Measurements from ENCODE around the gene CAPN2. TPM values are rescaled to one million over a fixed set of nuclear protein-coding genes. Genes with fewer than 3 reads are reported as not detected.

Gene CAPN2
- total RNA-seq, 1 experiment from 2014 or later = 513 TPM

DNA sequence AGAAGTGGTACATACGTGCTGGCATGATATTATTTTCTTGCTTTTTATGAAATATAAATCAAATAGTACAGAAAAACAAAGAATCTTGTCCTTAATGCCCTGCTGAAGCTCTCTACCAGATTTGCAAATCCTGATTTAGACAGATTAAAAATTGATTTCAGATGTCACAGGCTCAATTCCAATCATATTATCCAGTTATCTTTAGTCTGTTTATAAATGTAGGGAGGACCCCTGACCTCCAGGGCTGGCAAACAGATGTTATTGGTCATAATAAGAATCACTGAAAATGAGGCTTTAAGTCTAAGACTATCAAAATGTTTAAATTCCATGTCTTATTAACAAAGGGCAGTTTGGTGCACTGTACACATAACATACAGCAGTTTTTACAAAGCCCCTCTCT lies 71.3 kb downstream of the CAPN2 start:
- Mint-ChIP-seq H3K4me3 (ENCODE audit: unreplicated experiment) (no peak overlapping the region), H3K4me1 (ENCODE audit: insufficient read depth, unreplicated experiment) (no peaks in the 10 kb centered on the region), H3K27ac (ENCODE audit: low read depth, unreplicated experiment) (peak overlapping the region; percentile 1), H3K27me3 (ENCODE audit: insufficient read depth, unreplicated experiment) (no peaks in the 10 kb centered on the region), H3K36me3 (ENCODE audit: insufficient read depth, unreplicated experiment) (peaks cover 69% of the 10 kb centered on the region), H3K9me3 (ENCODE audit: unreplicated experiment) (no peaks in the 10 kb centered on the region)
- BruUV-seq (replicated peaks) = no TSS peak
- CTCF ChIA-PET = interaction anchor here (1.0 to 1.4 kb wide), 3 partner anchors 10 to 34 kb away, joined by 3 to 6 read pairs (median 3); no protein-coding TSS in a partner anchor
- no peak for DNase-seq (ENCODE audit: unreplicated experiment)
- intact Hi-C loops (cut with micrococcal nuclease) = no loop called here
- POLR2A ChIA-PET = interaction anchor here (1.1 to 2.0 kb wide), 3 partner anchors 9 to 61 kb away, joined by 4 to 10 read pairs (median 7); partner anchors contain the start of gene TP53BP2
- TF ChIP-seq, protein P1, sequence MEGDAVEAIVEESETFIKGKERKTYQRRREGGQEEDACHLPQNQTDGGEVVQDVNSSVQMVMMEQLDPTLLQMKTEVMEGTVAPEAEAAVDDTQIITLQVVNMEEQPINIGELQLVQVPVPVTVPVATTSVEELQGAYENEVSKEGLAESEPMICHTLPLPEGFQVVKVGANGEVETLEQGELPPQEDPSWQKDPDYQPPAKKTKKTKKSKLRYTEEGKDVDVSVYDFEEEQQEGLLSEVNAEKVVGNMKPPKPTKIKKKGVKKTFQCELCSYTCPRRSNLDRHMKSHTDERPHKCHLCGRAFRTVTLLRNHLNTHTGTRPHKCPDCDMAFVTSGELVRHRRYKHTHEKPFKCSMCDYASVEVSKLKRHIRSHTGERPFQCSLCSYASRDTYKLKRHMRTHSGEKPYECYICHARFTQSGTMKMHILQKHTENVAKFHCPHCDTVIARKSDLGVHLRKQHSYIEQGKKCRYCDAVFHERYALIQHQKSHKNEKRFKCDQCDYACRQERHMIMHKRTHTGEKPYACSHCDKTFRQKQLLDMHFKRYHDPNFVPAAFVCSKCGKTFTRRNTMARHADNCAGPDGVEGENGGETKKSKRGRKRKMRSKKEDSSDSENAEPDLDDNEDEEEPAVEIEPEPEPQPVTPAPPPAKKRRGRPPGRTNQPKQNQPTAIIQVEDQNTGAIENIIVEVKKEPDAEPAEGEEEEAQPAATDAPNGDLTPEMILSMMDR (IDR thresholded peaks at IDR 0.05; ENCODE audit: unreplicated experiment) = no peak

DNA sequence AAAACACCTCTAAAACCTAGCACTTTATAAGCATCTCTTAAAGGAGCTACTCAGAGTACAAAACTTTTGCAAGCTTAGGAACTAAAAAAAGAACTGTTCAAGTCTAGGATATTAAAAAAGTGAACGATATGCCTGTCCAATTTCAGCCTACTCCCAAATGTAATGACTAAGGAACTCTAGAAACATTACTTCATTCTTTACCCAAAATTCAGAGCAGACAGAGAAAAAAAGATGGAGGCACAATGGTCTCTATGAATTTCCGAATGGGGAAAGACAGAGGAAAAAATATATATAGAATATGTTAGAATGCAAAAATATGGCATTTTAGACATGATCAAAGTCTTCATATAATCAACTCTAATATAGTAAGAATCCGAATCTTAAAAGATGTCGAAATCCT lies 72.2 kb downstream of the CAPN2 start:
- Mint-ChIP-seq H3K27me3 (ENCODE audit: insufficient read depth, unreplicated experiment) (no peaks in the 10 kb centered on the region), H3K4me1 (ENCODE audit: insufficient read depth, unreplicated experiment) (no peaks in the 10 kb centered on the region), H3K36me3 (ENCODE audit: insufficient read depth, unreplicated experiment) (peaks cover 69% of the 10 kb centered on the region), H3K27ac (ENCODE audit: low read depth, unreplicated experiment) (no peak overlapping the region), H3K4me3 (ENCODE audit: unreplicated experiment) (no peak overlapping the region), H3K9me3 (ENCODE audit: unreplicated experiment) (no peaks in the 10 kb centered on the region)
- DNase-seq (ENCODE audit: unreplicated experiment) = no peak
- ChIA-PET CTCF (interaction anchor here (0.6 to 1.4 kb wide), 3 partner anchors 8 to 62 kb away, joined by 3 to 6 read pairs (median 4); no protein-coding TSS in a partner anchor), POLR2A (interaction anchor here (0.6 to 3.3 kb wide), 7 partner anchors 9 to 83 kb away, joined by 3 to 13 read pairs (median 4); partner anchors contain the start of gene TP53BP2)
- BruUV-seq (replicated peaks) = no TSS peak
- intact Hi-C loops (cut with micrococcal nuclease) = no loop called here
- TF ChIP-seq, protein P1 (IDR thresholded peaks at IDR 0.05; ENCODE audit: unreplicated experiment) = no peak

DNA sequence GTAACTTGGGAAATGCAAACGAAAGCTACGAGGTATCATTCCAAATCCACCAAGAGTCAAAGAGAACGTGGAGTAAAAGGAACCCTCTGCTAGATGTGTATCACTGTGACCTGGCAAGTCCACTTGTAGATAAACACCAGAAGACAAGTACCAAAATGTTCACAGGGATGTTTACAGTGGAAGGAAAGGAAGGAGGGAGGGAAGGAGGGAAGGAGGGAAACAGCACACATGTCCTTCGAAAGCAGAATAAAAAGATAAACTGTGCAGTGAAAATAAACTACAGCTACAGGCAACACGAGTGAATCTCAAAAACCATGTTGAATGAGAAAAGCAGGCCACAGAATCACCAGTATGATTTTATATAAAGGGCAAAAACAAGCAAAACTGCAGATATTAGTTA lies 73.5 kb downstream of the CAPN2 start:
- ChIA-PET CTCF (interaction anchor here (0.7 to 1.4 kb wide), 2 partner anchors 9 to 321 kb away, joined by 4 to 5 read pairs; no protein-coding TSS in a partner anchor), POLR2A (interaction anchor here (0.7 to 3.3 kb wide), 6 partner anchors 8 to 295 kb away, joined by 3 to 13 read pairs (median 4); no protein-coding TSS in a partner anchor)
- DNase-seq (ENCODE audit: unreplicated experiment) = no peak
- Mint-ChIP-seq H3K27ac (ENCODE audit: low read depth, unreplicated experiment) (no peak overlapping the region), H3K9me3 (ENCODE audit: unreplicated experiment) (no peaks in the 10 kb centered on the region), H3K4me3 (ENCODE audit: unreplicated experiment) (no peak overlapping the region), H3K27me3 (ENCODE audit: insufficient read depth, unreplicated experiment) (no peaks in the 10 kb centered on the region), H3K4me1 (ENCODE audit: insufficient read depth, unreplicated experiment) (no peaks in the 10 kb centered on the region), H3K36me3 (ENCODE audit: insufficient read depth, unreplicated experiment) (peaks cover 69% of the 10 kb centered on the region)
- no TSS peak for BruUV-seq (replicated peaks)
- TF ChIP-seq, protein P1 (IDR thresholded peaks at IDR 0.05; ENCODE audit: unreplicated experiment) = no peak
- intact Hi-C loops (cut with micrococcal nuclease) = no loop called here

DNA sequence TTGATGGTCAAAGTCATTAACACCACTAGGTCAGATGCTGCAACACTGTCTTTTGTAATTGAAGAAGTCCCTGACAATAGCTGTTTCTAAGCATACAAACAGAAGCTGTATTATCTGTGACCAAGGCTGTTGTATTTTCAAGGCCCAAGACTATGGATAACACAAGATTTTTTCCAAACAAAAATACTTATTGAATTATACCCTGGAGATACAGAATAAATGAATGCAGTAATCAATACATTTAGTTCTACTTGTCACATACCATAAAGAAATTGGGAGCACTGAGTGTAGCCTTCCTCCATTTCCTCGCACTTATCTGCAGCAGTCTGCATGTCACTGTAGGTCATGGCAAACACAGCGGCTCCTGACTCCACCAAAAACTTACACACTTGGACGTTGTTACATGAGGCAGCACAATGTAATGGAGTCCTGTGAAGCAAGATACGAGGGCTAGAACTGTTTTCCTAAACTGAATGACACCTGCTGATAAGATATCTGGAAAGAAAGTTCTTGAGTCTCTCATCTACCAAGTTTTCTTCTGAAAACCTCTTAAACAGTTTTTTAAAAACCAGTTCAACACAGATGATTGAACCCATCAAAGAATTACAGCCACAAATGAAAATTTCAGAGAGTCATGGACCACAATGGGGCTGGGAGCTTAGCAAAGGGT lies 76.5 kb downstream of the CAPN2 start:
- TF ChIP-seq, protein P1 (IDR thresholded peaks at IDR 0.05; ENCODE audit: unreplicated experiment) = no peak
- POLR2A ChIA-PET = interaction anchor here (0.6 to 1.4 kb wide), 3 partner anchors 13 to 22 kb away, joined by 3 to 5 read pairs (median 5); no protein-coding TSS in a partner anchor
- no peak for DNase-seq (ENCODE audit: unreplicated experiment)
- intact Hi-C loops (cut with micrococcal nuclease) = no loop called here
- peak overlapping the region; percentile 69 for H3K27ac Mint-ChIP-seq (ENCODE audit: low read depth, unreplicated experiment)
- no peak overlapping the region for H3K4me3 Mint-ChIP-seq (ENCODE audit: unreplicated experiment)
- CTCF ChIA-PET = interaction anchor here (0.7 to 1.4 kb wide), 3 partner anchors 92 to 699 kb away, joined by 3 read pairs; no protein-coding TSS in a partner anchor
- BruUV-seq (replicated peaks) = no TSS peak
- H3K27me3 Mint-ChIP-seq (ENCODE audit: insufficient read depth, unreplicated experiment) = no peaks in the 10 kb centered on the region
- H3K36me3 Mint-ChIP-seq (ENCODE audit: insufficient read depth, unreplicated experiment) = peaks cover 84% of the 10 kb centered on the region
- no peaks in the 10 kb centered on the region for H3K4me1 Mint-ChIP-seq (ENCODE audit: insufficient read depth, unreplicated experiment)
- H3K9me3 Mint-ChIP-seq (ENCODE audit: unreplicated experiment) = no peaks in the 10 kb centered on the region
